GM10266 (cell line): ENCODE data around the gene DTNB.

Experiments
- DNase-seq: peaks from one replicate; pipeline ENCODE4 v3.0.0; 2012; ENCODE audit errors: extremely low spot score
- TF ChIP-seq, protein P1 (sequence below): IDR thresholded peaks from 2 replicates; pipeline ENCODE4 v1.5.1; 2012; ENCODE audit warnings: mild to moderate bottlenecking, low read depth; ENCODE audit not compliant: control insufficient read depth, insufficient read depth; ENCODE audit errors: missing control alignments

The DTNB gene

DNA sequence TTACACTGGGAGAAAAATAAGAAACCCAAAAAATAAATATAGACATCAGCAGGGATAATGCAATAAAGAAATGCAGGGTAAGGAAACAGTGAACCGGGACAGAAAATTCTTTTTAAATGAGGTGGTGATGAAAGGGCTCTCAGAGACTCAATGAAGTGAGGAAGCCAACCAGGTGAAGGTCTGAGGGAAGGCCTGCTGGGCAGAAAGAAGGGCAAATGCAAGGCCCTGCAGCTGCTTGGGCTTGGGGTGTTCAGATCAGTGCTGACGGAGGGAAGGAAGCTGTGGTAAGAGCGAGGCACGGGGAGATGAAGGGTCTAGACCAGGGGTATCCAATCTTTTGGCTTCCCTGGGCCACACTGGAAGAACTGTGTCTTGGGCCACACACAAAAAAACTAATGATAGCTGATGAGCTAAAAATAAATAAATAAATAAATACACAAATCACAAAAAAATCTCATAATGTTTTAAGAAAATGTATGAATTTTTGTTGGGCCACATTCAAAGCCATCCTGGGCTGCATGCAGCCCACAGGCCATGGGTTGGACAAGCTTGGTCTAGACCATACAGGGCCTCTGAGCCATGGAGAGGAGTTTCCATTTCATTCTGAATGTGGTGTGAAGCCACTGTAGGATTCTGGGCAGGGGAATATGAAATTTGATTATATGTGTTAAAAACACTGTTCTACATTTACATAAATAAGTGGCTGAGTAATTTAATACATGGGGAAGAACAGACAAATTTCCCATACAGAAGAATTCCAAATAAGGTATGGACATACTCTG, 235.3 kb downstream of the DTNB start:
- TF ChIP-seq, protein P1, sequence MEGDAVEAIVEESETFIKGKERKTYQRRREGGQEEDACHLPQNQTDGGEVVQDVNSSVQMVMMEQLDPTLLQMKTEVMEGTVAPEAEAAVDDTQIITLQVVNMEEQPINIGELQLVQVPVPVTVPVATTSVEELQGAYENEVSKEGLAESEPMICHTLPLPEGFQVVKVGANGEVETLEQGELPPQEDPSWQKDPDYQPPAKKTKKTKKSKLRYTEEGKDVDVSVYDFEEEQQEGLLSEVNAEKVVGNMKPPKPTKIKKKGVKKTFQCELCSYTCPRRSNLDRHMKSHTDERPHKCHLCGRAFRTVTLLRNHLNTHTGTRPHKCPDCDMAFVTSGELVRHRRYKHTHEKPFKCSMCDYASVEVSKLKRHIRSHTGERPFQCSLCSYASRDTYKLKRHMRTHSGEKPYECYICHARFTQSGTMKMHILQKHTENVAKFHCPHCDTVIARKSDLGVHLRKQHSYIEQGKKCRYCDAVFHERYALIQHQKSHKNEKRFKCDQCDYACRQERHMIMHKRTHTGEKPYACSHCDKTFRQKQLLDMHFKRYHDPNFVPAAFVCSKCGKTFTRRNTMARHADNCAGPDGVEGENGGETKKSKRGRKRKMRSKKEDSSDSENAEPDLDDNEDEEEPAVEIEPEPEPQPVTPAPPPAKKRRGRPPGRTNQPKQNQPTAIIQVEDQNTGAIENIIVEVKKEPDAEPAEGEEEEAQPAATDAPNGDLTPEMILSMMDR: no peak
- no peak for DNase-seq

DNA sequence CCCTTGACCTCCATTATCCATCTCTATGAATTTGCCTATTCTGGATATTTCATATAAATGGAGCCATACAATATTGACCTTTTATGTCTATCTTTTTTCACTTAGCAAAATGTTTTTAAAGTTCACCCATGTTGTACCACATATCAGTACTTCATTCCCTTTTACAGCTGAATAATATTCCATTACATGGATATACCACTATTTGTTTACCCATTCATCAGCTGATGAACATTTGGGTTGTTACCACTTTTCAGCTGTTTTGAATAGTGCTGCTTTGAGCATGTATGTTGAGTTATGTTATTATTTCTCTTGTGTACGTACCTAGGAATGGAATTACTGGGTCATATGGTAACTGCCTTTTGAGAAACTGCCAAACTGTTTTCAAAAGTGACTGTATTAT, 238.0 kb downstream of the DTNB start:
- DNase-seq: no peak
- TF ChIP-seq, protein P1: no peak

DNA sequence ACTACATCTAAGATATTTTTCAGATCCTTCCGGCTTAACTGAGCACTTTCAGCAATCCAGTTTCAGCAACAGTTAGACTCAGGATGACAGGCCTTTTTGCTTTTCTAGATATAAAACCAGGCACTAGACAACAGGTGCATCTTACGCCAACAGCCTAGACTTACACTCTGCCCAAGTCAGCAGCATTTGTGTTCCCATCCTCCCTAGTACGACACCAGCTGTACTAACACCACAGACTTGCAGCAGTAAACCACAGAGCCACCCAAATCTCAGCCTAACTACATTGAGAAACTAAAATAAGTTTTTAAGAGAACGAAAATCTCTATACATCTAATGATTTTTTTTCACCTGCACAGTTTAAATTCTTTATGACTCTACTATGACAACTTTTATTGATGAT, 241.8 kb downstream of the DTNB start:
- TF ChIP-seq, protein P1: no peak
- no peak for DNase-seq

DNA sequence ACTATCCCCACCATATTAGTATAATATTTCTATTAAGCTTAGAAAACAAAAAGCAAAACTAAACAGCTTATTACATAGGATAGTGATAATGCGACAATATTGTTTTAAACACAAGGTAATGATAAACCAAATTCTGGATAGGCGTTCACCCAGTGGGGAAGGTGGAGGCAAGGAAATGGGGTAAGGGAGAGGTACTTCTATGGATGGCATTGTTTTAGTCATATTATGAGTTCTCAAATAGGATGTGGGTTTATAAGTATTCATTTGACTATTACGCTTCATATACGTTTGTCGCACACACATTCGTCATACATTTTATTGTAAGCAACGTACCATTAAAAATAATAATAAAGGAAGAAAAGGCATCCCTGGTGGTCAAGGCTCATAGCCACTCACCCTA, 242.8 kb downstream of the DTNB start:
- TF ChIP-seq, protein P1: no peak
- DNase-seq: no peak

DNA sequence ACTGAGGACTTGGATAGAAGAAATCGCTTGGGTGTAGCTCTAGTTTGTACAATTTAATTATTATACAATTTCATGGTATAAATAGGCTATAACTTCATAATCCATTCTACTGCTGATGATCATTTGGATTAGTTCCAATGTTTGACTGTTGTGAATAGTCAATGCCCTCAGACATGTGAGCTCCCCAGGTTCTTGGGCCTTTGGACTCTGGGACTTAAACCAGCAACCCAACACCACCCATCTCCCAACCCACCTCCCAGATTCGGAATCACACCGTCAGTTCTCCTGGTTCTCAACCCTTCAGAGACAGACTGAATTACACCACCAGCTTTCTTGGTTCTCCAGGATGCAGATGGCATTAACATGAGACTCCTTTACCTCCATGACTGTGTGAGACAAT, 247.1 kb downstream of the DTNB start:
- TF ChIP-seq, protein P1: no peak
- no peak for DNase-seq

DNA sequence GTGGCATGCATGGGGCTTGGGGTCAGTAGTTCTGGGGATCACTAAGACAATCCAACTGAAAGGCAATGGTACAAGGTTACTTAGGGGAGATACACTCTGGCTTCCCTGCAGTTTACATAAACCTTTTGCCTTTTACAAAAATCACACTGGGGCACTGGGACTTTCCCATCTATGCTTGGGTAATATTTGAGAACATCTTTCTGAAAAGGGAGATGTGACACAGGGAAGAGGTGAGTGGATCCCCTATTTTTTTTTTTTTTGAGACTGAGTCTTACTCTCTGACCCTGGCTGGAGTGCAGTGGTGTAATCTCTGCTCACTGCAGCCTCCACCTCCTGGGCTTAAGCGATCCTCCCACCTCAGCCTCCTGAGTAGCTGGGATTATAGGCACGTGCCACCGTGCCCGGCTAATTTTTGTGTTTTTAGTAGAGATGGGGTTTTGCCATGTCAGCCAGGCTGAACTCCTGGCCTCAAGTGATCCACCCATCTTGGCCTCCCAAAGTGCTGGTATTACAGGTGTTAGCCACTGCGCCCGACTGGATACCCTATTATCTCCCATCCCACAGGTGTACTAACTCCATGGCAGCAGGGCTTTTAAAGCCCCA, 248.8 kb downstream of the DTNB start:
- TF ChIP-seq, protein P1: no peak
- peak; percentile 25 for DNase-seq

DNA sequence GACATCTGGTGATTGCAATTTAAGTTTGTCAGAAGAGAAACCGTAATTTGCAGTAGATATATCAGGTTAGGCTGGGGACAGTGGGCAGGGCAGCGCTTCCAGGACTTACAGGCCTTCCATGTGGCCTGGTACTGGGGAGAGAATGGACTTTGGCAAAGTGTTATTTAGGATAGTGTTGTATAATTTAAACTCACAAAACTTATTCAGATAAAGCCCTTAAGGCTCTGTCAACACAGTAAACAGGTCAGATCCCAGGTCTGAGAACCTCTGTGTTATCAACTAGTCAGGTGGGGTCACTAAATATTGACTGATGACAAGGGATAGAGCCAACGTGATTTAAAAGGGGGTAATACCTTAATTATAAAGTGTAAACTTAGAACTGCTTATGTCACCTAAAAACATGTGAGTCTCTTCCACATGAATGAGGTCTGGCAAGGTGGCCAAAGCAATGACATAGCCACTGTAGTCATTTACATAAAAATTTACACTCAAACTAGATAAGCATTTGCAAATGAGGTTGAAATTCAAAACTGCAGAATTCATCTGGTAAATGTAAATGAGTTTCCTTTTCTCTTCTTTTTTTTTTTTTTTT, 251.5 kb downstream of the DTNB start:
- DNase-seq: peak; percentile 47
- TF ChIP-seq, protein P1: no peak
